Measurements from ENCODE around the gene ZDHHC11.

GRCh38 chr5:875931-876330, 25.1 kb upstream of the ZDHHC11 start:
- no peak for TF ChIP-seq POLR2A (IDR thresholded peaks at IDR 0.05)
- TF ChIP-seq CTCF (IDR thresholded peaks at IDR 0.05): no peak
